Uterus (tissue), 2 donors: ENCODE measurements around the gene TBC1D1.

Source experiments
- POLR2A ChIP-seq, 2 donors: fragments of 450-650 bp; IDR thresholded peaks; one replicate each; pipeline ENCODE4 v1.6.1; 2016; ENCODE audit warnings: antibody characterized with exemption in 2 of 2, mild to moderate bottlenecking in 1 of 2, moderate library complexity in 1 of 2
- TF ChIP-seq, protein P1 (sequence below), 4 experiments: fragments of 200-600 bp in 2 of 4; fragments of 450-650 bp in 2 of 4; sonication (generic) in 2 of 4; IDR thresholded peaks; one replicate each; pipeline ENCODE4 v1.5.1; 2016 to 2019; ENCODE audit warnings: antibody characterized with exemption in 4 of 4, mild to moderate bottlenecking in 2 of 4, moderate library complexity in 1 of 4

DNA sequence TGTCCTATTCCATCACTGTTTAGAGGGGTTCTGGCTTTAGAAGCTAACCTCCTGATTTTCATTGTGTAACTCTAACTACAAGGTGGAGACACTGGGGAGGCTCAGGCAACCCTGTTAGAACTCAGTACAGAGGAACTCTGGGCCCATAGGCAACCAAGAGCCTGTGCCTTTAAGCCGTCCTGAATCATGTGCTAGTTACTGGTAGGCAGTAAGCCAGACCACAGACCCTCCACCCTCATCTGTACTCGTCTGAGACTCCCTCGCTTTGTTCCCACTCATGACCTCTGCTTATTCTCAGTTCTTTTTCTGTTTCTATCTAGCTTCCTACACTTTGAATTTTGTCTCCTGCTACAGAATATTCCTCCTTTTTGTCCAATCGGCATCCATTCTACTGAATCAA is 31.4 kb downstream of the TBC1D1 start:
- TF ChIP-seq, protein P1, sequence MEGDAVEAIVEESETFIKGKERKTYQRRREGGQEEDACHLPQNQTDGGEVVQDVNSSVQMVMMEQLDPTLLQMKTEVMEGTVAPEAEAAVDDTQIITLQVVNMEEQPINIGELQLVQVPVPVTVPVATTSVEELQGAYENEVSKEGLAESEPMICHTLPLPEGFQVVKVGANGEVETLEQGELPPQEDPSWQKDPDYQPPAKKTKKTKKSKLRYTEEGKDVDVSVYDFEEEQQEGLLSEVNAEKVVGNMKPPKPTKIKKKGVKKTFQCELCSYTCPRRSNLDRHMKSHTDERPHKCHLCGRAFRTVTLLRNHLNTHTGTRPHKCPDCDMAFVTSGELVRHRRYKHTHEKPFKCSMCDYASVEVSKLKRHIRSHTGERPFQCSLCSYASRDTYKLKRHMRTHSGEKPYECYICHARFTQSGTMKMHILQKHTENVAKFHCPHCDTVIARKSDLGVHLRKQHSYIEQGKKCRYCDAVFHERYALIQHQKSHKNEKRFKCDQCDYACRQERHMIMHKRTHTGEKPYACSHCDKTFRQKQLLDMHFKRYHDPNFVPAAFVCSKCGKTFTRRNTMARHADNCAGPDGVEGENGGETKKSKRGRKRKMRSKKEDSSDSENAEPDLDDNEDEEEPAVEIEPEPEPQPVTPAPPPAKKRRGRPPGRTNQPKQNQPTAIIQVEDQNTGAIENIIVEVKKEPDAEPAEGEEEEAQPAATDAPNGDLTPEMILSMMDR (IDR thresholded peaks at IDR 0.05): no peak
- TF ChIP-seq POLR2A (IDR thresholded peaks at IDR 0.05): no peak
